Measurements from ENCODE around the gene SCARF2.
"Not testable (repeated sequence)": the region's sequence is repeated elsewhere in the genome, so short reads cannot be mapped to it uniquely, and the experiment has no call there.

Gene SCARF2

GRCh38 chr22:20459152-20459542 is 21.5 kb upstream of the SCARF2 start:
- no peak for DNase-seq

- no peak for DNase-seq
Observed at GRCh38 chr22:20458530-20459151, 21.0 kb upstream of the SCARF2 start.

GRCh38 chr22:20457506-20458240 is 20.0 kb upstream of the SCARF2 start:
- DNase-seq, result no peak

- DNase-seq, result no peak
Observed at GRCh38 chr22:20456722-20457076, 19.1 kb upstream of the SCARF2 start.

- DNase-seq, result peak; percentile 84
Observed at GRCh38 chr22:20456064-20456721, 18.6 kb upstream of the SCARF2 start.

GRCh38 chr22:20455709-20456063 is 18.1 kb upstream of the SCARF2 start:
- DNase-seq, result no peak

- no peak for DNase-seq
Observed at GRCh38 chr22:20453222-20453621, 15.6 kb upstream of the SCARF2 start.

GRCh38 chr22:20451920-20452319 is 14.3 kb upstream of the SCARF2 start:
- DNase-seq, result no peak

GRCh38 chr22:20451129-20451778 is 13.6 kb upstream of the SCARF2 start:
- DNase-seq, result not testable (repeated sequence)

GRCh38 chr22:20450551-20450906 is 12.9 kb upstream of the SCARF2 start:
- DNase-seq, result no peak

GRCh38 chr22:20449819-20450550 is 12.4 kb upstream of the SCARF2 start:
- no peak for DNase-seq

GRCh38 chr22:20448630-20449029 is 11.0 kb upstream of the SCARF2 start:
- no peak for DNase-seq

- DNase-seq, result no peak
Observed at GRCh38 chr22:20446383-20446970, 8.9 kb upstream of the SCARF2 start.

- DNase-seq, result no peak
Observed at GRCh38 chr22:20444325-20444724, 6.7 kb upstream of the SCARF2 start.

GRCh38 chr22:20442485-20443284 is 5.1 kb upstream of the SCARF2 start:
- DNase-seq, result no peak

GRCh38 chr22:20441631-20442484 is 4.2 kb upstream of the SCARF2 start:
- DNase-seq, result no peak

GRCh38 chr22:20440637-20441591 is 3.3 kb upstream of the SCARF2 start:
- DNase-seq, result no peak

GRCh38 chr22:20439928-20440575 is 2.4 kb upstream of the SCARF2 start:
- DNase-seq, result no peak

- DNase-seq, result no peak
Observed at GRCh38 chr22:20439556-20439927, 1.9 kb upstream of the SCARF2 start.

Measured in stimulated activated CD4-positive, alpha-beta T cell treated with anti-CD3 and anti-CD28 coated beads, Interleukin-15, amount 100 ng/mL, for 24 hours (primary cell).